NCI-H1048 (cell line): ENCODE results near the gene ATP6V1G1.
"Not testable (repeated sequence)": the region's sequence is repeated elsewhere in the genome, so short reads cannot be mapped to it uniquely, and the experiment has no call there.

Experiments
- DNase-seq: peaks from one replicate; lab custom pipeline; 2025; lab: John Stamatoyannopoulos, UW

The ATP6V1G1 gene

DNA sequence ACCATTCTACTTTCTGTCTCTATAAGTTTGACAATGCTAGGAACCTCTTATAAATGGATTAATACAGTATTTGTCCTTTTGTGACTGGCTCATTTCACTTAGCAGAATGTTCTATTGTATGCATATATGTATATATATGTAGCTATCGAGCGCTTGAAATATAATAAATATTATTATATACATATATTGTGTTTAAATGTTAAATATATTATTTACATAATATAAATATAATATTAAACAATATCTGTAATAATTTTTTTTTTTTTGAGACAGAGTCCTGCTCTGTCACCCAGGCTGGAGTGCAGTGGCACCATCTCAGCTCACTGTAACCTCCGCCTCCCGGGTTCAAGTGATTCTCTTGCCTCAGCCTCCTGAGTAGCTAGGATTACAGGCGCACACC lies 9.4 kb upstream of the ATP6V1G1 start:
- DNase-seq: not testable (repeated sequence)

DNA sequence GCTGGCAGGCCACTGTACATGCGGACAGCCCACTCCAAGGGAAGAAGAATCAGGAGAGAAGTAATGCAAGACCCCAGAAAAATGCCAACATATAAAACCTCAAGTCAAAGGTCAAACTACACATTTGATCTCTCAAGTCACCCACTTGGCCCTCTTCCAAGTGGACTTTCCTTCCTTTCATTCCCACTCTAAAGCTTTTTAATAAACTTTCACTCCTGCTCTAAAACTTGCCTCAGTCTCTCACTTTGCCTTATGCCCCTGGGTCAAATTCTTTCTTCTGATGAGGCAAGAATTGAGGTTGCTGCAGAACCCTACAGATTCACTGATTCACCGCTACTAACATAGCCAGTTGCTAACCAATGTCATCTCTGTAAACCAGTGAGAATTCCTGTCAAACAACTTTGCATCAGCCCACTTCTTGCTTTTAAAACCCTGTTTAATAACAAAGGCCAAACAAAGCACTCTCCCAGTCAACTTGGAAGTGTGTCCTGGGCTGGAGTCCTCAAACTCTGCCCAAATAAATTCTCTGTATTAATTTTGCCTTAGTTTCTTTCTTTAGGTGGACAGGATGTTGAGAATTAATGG lies 6.9 kb upstream of the ATP6V1G1 start:
- no peak for DNase-seq

DNA sequence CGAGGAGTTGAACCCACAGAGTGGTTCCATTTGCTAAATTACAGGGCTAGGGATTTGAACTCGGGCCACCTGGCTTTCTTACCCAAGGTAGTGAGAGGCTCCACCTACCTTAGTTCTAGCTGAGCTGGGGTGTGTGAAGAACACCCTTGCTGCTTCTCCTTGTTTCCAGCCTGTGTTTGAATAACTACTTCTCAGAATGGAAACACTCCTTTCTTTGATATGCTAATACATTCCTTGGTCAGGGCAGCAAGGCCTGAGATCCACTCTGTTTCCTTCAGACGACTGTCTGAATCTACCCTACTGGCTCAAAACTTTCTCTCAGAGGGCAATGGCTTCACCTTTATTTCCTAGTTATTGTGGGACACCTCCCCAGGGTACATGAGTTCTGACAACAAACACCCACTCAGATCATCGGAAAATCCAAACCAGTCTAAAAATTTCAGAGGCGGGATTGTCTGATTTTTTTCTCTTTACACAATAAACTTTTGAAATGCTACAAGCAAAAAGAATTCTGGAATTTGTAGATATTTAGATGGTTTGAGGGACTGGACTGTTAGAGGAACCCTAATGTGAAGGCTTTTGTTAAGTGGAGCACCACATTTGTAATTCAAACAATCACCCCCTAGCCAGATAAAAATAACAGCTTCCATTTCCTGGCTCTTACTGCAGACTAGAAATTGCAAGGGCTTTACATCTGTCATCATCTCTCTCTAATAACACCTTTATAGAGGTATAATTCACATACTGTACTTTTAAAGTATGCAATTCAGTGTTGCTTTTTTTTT lies 4.0 kb upstream of the ATP6V1G1 start:
- no peak for DNase-seq

DNA sequence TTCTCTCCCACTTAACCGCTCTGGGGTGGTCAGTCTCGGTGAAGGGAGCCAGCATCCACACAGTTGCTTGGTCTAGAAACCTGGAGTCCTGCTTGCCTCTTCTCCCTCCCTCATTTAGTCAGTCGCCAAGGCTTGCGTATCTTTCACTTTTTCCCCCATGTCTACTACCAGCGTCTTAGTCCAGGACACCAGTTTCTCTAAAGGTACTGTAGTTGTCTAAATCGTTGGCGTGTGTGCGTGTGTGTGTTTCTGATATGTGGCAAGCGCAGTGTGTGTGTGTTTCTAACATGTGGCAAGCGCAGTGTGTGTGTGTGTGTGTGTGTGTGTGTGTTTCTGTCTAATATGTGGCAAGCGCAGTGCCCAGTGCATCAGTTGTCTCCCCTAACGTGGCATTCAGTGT lies 641 bp downstream of the ATP6V1G1 start:
- DNase-seq: no peak

DNA sequence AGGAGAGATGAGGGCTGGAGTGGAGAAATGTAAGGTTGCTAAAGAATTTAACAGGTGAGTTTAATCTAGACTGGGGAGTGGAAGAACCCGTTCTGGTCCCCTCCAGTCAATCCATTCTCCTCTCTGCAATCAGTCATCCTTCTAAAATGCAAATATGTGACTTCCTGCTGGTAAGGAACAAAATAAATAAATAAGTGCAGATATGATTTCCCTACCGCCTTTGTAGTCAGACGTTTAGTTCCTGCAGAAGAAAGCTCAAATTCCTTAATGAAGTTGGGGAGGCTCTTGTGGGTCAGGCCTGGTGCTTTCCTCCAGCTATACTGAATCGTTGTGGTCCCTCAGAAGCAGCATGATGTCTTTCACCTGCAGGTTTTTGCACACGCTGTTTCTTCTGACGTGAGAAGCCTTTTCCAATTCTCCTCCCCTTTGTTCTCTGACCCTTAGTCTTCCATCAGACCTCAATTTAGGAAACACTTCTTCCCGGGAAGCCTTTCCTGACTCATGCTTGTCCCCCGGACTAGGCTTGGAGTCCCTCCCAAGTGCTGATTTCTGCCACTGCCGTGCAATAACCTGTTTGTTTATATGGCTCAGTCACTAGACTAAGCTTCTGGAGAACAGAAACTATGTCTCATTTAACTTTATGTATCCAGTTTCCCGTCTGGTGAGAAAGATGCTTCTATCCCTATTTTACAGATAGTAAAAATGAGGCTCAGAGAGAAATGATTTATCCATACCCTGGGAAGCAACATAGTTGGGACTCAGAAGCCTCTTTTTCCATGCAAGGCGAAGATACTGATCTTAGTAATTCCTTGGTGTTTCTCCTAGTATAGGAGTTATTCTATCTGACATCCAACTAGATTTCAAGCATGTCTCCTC lies 1.3 kb downstream of the ATP6V1G1 start:
- DNase-seq: no peak

DNA sequence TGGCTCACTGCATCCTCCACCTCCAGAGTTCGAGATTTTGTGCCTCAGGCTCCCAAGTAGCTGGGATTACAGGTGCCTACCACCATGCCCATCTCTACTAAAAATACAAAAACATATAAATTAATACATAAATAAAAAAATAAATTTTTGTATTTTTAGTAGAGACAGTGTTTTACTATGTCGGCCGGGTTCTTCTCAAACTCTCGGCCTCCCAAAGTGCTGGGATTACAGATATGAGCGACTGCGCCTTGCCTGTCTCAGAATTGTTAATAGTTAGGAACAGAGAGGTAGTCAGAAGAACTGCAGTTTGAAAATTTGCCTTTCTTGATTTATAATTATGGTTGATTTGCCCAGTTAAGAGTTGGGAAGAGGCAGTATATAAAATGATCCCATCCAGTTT lies 2.8 kb downstream of the ATP6V1G1 start:
- DNase-seq: no peak

DNA sequence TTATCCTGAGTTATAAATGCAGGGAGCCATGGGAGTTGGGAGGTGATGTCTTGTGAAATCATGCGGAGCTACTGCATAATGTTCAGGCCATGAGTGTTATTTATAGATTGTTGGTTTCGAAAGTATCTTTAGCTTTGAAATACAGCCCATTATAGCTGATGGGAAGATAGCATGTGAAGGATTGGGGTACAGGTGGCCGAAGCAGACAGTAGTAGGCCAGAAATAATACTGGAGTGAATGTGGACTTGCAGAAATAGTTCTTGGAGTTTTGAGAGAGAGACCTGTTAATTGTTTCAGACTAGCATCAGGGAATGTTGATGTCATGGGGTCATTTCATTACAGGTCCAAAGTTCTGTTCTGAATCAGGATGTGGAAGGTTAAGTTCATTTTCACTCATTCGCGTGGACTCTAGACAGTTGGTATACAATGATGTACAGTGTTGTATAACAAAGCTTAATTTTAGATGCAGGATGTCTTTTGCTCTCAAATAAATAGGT lies 3.8 kb downstream of the ATP6V1G1 start:
- no peak for DNase-seq

DNA sequence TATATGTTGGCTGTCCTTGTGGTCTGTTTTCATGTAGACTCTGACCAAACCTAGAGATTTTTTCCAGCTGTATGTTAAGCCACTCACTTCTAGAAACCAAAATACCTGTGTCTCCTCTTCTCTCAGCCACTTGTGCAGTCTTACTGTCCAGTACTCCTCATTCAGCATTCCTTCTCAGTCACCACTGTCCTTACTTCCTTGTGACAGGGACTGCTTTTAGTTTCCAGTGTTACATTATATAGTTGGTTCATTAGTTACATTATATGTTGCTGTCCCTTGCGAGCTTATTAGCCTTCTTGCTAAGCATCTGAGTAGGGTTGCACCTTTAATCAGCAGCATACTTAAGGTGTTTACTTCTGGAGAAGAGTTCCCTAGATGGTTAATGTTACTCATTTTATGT lies 4.3 kb downstream of the ATP6V1G1 start:
- DNase-seq: no peak

DNA sequence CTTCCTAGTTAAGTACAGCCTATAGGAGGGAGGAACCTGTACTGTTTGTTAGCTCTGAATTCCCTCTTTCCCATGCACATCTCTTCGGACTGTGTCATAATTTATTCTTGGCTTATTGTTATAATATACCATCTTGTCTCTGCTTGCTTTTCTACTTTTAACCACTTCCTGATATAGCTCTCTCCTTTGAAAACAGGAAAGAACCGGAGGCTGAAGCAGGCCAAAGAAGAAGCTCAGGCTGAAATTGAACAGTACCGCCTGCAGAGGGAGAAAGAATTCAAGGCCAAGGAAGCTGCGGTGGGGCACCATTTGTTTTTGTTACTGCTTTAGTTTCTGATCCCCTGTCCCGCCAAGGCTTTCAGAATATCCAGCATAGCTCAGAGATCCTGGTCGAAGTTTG lies 4.8 kb downstream of the ATP6V1G1 start:
- DNase-seq: no peak

DNA sequence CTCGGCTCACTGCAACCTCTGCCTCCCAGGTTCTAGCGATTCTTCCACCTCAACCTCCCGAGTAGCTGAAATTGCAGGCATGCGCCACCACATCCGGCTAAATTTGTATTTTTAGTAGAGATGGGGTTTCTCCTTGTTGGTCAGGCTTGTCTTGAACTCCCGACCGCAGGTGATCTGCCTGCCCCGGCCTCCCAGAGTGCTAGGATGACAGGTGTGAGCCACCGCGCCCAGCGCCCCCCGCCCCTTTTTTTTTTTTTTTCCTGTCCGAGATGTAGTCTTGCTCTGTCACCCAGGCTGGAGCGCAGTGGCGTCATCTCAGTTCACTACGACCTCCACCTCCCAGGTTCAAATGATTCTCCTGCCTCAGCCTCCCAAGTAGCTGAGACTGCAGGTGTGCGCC lies 6.6 kb downstream of the ATP6V1G1 start:
- no peak for DNase-seq

DNA sequence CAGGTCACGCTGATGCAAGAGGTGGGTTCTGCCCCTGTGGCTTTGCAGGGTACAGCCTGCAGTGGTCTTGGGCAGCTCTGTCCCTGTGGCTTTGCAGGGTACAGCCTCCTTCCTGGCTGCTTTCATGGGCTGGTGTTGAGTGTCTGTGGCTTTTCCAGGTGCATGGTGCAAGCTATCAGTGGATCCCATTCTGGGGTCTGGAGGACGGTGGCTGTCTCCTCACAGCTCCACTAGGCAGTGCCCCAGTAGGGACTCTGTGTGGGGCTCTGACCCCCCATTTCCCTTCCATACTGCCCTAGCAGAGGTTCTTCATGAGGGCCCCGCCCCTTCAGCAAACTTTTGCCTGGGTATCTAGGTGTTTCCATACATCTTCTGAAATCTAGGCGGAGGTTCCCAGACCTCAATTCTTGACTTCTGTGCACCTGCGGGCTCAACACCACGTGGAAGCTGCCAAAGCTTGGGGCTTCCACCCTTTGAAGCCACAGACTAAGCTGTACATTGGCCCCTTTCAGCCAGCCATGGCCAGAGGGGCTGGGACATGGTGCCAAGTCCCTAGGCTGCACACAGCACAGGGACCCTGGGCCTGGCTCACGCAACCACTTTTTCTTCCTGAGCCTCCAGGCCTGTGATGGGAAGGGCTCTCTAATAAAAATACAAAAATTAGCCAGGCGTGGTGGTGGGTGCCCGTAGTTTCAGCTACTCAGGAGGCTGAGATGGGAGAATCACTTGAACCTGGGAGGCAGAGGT lies 13.1 kb downstream of the ATP6V1G1 start:
- DNase-seq: not testable (repeated sequence)

DNA sequence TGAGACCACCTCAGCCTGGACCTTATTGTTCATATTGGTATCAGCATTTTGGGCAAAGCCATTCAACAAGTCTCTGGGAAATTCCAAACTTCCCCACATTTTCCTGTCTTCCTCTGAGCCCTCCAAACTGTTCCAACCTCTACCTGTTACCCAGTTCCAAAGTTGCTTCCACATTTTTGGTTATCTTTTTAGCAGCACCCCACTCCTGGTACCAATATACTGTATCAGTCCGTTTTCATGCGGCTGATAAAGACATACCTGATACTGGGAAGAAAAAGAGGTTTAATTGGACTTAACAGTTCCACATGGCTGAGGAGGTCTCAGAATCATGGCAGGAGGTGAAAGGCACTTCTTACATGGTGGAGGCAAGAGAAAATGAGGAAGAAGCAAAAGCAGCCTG lies 14.2 kb downstream of the ATP6V1G1 start:
- not testable (repeated sequence) for DNase-seq

DNA sequence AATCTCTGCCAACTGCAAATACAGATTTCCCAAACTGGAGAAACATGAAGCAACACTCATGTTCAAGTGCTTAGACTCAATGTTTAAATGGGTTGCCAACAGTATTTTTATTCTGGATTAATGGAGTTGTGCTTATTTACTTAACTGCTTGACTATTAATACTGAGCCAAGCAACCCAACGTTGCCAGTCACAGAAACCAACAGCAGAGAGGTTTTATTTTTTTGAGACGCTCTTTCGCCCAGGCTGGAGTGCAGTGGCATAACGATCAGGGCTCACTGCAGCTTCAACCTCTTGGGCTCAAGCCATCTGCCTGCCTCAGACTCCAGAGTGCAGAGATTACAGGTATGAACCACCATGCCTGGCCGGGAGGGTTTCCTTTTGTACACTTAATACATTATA lies 15.1 kb downstream of the ATP6V1G1 start:
- DNase-seq: no peak

DNA sequence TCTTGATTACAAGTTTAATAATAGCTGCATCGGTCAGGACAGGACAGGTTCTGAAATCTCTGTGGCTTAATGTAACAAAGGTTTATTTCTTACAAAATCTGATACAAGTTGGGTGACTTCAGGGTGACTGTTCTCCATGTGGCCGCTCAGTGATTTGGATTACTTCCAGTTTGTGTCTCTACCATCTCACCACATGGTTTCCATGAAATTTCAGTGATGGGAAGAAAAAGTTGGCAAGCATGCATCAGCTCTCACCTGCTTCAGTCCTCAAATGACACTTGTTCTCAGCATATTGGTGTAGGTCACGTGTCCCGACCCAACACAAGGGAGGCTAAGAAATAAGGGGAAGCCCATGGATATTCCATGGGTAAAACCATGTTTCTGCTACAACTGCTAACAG lies 15.7 kb downstream of the ATP6V1G1 start:
- DNase-seq: no peak

DNA sequence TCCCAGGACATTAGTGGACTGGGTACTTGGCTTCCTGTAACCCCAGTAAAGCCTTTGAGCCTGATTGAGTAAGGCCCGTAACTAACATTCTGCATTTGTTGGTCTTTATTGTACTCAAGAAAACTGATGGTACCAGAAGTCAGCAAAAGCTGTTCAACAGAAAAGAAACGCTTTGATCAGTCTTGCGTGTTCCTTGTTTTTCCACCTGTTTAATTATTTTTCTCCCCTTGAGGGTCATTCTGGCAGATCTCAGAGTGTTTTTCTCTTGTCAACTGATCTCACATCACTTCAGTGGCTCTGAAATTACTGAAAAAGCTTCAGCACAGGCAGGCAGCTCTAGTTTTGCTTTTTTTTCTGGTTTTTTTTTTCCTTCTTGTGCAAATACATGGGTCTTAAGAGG lies 17.4 kb downstream of the ATP6V1G1 start:
- DNase-seq: no peak

DNA sequence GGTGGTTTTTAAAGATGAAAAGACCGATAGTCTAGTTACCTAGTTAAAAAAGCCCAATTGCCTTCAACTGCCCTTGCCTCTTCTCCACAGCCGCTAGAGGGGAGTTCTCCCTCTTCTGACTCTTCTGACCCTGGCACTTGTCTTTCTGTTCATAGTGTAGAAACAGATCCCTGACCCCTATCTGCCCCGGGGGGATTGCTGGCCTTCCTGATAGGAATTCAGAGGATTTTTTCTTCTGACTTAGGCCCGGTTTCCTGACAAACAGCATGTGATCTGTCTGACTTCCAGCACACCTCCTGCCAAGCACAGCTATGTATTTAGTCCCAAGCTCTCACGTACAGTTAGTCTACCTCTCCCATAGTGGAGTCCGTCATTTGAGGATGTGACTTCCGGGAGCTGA lies 18.5 kb downstream of the ATP6V1G1 start:
- DNase-seq: no peak

DNA sequence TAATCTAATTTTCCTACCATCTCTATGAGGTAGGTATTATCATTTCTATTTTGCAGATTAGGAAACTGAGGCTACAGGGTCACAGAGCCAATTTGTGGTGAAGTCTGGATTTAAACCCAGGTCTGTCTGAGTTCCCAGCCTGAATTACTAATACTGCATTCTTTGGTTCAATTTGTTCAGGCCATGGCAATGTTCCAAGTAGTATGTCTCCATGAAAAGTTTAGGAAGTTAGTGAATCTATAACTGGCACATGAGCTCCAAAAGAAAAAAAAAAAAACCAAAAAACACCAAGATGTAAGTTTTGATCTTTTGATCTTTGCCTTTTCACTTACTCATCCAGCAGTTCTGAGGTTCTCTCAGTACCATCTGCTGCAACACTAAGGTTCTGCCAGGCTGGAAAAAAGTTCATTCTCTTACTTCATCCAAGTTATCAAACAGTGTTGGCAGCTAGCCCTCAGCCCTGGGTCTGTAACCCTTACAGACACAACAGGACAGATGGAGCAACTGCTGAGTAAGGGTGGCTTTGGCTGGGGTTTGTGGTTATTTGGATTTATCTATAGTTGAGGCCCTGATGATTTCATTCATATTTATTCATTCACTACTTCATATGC lies 19.1 kb downstream of the ATP6V1G1 start:
- DNase-seq: no peak

DNA sequence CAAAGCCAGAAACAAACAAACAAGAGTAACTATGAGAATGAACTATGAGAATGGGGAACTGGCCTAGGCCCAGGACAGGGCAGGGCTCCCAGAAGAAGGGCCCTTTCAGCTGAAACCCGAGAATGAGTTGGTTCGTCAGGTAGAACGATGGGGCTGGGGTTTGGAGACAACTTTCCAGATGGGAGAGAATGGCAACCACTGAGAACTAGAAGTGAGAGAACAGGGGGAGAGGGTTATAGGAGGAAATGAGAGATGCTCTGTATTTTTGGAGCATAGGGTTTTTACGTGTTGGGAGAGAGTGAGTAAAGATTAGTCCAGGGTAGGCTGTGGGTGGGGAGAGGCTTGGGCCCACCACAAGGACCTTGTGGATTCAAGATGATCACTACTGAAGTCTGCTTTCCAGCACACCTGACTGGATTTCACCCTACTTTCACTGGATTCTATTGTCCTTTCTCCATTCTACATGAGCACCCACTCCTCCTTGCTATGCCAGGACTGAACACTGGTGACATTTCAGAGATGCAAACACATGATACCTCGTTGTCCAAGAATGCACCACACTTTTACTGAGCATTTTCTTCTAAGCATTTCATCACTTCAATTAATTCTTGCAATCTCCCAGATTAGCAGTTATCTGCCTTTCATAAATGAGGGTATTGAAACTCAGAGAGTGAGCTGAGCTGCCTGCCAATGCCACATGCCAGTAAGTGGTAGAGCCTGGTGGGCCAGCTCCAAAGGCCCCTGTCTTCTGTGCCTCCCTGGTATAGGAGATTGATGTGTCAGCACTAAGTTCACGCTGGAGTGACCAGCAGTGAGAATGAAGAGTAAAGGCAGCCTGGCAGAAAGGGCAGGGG lies 20.3 kb downstream of the ATP6V1G1 start:
- no peak for DNase-seq

DNA sequence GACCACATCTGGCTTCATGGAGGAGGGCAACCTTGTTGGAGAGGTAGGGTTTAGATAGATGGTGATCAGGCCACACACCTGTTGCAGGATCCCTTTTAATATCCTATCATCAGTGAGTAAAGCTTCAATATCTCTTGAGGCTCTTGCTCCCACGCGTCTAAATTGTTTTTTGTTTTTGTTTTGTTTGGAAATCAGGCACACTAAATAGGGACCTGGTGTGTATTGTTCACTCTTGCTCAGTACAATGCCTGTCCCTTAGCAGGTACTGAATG lies 20.9 kb downstream of the ATP6V1G1 start:
- DNase-seq: no peak

DNA sequence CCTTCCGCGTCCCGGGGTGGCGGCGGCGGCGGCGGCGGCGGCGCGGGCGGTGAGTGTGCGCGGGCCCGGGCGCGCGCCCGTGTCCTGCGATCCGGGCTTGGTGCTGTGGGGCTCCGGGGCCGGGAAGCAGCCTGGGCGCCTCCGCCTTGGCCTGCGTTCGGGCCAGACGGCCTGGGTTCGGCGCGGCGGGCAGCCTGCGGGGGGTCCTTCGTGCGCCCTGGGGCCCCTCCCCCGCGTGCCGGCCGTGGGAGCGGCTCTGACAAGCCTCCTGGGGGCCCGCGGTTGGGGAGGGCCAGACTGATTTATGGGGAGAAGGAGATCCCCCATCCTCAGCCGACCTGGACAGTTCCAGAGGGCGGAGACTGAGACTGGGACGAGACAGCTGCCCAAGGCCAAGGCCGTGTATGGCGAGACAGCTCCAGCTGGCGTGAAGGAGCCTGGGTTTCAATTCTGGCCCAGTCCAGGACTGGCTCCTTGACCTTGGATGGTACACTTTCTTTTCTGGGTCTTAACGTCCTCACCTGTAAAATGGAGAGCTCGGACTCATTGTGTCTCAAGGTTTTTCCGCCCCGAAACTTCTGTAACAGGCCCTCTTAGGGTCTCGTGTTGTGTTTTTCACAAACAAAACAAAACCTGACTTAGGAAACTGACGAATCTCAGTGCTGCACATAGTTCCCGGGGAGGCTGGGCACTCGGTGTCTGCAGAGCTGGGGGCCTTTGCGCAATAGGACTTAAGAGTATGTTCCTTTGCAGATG lies 24.1 kb downstream of the ATP6V1G1 start:
- no peak for DNase-seq
